Stomach (tissue), 9 donors: ENCODE results near the gene ANKRD40. TPM values are rescaled to one million over a fixed set of nuclear protein-coding genes. Genes with fewer than 3 reads are reported as not detected.

ENCODE experiments used
- DNase-seq, 2 donors: peaks; one replicate each; pipeline versions ENCODE4 v3.0.0 to v3.0.0-alpha.2; 2013 to 2019
- H3K27ac ChIP-seq, 5 donors: fragments of 200-600 bp in 4 of 5; sonication (generic) in 4 of 5; one replicate each; pipeline ENCODE4 v1.5.1; 2013 to 2019; ENCODE audit warnings: mild to moderate bottlenecking in 1 of 5, moderate library complexity in 1 of 5
- H3K27me3 ChIP-seq, 3 donors: fragments of 200-600 bp; sonication (generic); one replicate each; pipeline ENCODE4 v1.5.1; 2017 to 2019; ENCODE audit warnings: mixed run types in 1 of 3
- H3K36me3 ChIP-seq, 4 donors: fragments of 200-600 bp; sonication (generic); 1 replicate in 3 of 4; 2 replicates in 1 of 4; pipeline ENCODE4 v1.5.1; 2016 to 2019
- H3K4me1 ChIP-seq, 4 donors: fragments of 200-600 bp; sonication (generic); one replicate each; pipeline ENCODE4 v1.5.1; 2016 to 2019
- H3K4me3 ChIP-seq, 4 donors: fragments of 200-600 bp; sonication (generic) in 3 of 4; one replicate each; pipeline ENCODE4 v1.5.1; 2016 to 2019; ENCODE audit warnings: mild to moderate bottlenecking in 1 of 4
- H3K9me3 ChIP-seq, 4 donors: fragments of 200-600 bp; sonication (generic); one replicate each; pipeline ENCODE4 v1.5.1; 2016 to 2019
- EP300 ChIP-seq: sonication (generic); formaldehyde crosslinking; IDR thresholded peaks from one replicate; pipeline ENCODE4 v1.6.1; 2017; ENCODE audit warnings: antibody characterized with exemption
- POLR2A ChIP-seq, 4 donors: fragments of 450-650 bp; IDR thresholded peaks; one replicate each; pipeline ENCODE4 v1.6.1; 2016; ENCODE audit warnings: antibody characterized with exemption in 4 of 4, control low read depth in 2 of 4, mild to moderate bottlenecking in 1 of 4, moderate library complexity in 1 of 4
- POLR2AphosphoS5 ChIP-seq, 3 donors: sonication (generic); formaldehyde crosslinking; IDR thresholded peaks; one replicate each; pipeline ENCODE4 v1.6.1; 2016; ENCODE audit warnings: antibody characterized with exemption in 3 of 3
- WGBS, 5 donors: extraction: QIAGEN DNeasy Blood & Tissue Kit in 3 of 5; methylation state at CpG; one replicate each; pipeline versions ENCODE4 v1.1.5 to v1.1.7; 2013 to 2018; 5-methylcytosine and 5-hydroxymethylcytosine counted together
- intact Hi-C: fragments of 100-400 bp; cut with DNase I; formaldehyde crosslinking; loops from one replicate; pipeline ENCODE4 v1.15.1; 2023; ENCODE audit warnings: low total_unique reads
- polyA plus RNA-seq, 3 donors: library from polyadenylated mRNA; stranded (reverse); fragments of 200-250 nt; gene quantifications; one replicate each; pipeline ENCODE4 v1.2.3, GENCODE V29; 2013
- total RNA-seq, 5 donors: library from RNA; depleted of rRNA; stranded (reverse); fragments of >200 nt; gene quantifications; one replicate each; pipeline versions ENCODE4 v1.1.0 to v1.2.3, GENCODE V29; 2014 to 2016
- TF ChIP-seq, protein P1 (sequence below), 7 experiments: fragments of 450-650 bp in 4 of 7; fragments of 200-600 bp in 3 of 7; sonication (generic) in 3 of 7; IDR thresholded peaks; one replicate each; pipeline ENCODE4 v1.5.1; 2016 to 2019; ENCODE audit warnings: antibody characterized with exemption in 7 of 7, control low read depth in 2 of 7, mild to moderate bottlenecking in 1 of 7
- donor health status: healthy with polysubstance abuse.
- donor health status: Bipolar disorder and iron deficiency.
- donor health status: healthy.

Gene ANKRD40
- total and polyA plus RNA-seq, 8 donors: 7.5 to 36.6 (median 19.9) TPM

GRCh38 chr17:50685334-50685665 is 22.4 kb downstream of the ANKRD40 start:
- Histone ChIP-seq H3K4me1 (peaks cover 62 to 94% (median 78%) of the 10 kb centered on the region in 4 donors), H3K4me3 (no peak overlapping the region), H3K27me3 (no peaks in the 10 kb centered on the region), H3K27ac (peak overlapping the region in 4 of 5 donors; percentile 85 to 95 (median 88)), H3K36me3 (peaks cover 0 to 5% (median 0%) of the 10 kb centered on the region in 4 donors), H3K9me3 (no peaks in the 10 kb centered on the region)
- intact Hi-C loops: no loop called here
- no peak for DNase-seq
- 89 to 96% (median 94%) methylated on average over 1 of the region's 1 CpG for WGBS, 5 donors
- TF ChIP-seq EP300 (no peak), POLR2A (IDR thresholded peaks at IDR 0.05) (no peak), POLR2AphosphoS5 (IDR thresholded peaks at IDR 0.05) (no peak)

DNA sequence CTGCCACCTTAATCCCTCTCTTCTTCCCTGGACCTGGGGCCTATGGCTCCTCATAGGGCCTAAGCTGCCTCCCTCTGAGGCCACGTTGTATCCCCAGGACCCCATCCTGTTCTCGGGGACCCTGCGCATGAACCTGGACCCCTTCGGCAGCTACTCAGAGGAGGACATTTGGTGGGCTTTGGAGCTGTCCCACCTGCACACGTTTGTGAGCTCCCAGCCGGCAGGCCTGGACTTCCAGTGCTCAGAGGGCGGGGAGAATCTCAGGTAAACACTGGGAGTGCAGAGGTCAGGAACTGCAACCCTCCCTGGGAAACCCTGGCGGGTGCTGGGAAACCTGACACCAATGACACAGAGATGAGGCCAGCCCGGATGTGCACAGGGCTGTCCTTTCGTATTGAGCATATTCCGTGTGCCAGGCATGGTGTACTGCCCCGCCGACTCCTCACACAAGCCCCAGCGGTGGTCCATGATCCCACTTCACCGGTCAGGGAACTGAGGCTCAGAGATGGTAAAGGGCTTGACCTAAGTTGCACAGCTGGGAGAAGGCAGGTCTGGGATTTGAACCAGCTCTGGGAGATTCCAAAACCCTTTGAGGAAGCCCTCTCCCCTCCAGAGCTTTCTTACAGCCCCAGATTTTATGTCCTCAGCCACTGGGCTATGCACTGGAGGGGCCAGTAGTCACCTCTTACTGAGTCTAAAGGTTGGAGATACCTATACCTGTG is 22.9 kb downstream of the ANKRD40 start:
- intact Hi-C loops: no loop called here
- TF ChIP-seq POLR2AphosphoS5 (IDR thresholded peaks at IDR 0.05): peak in 1 of 3 donors; percentile 22
- TF ChIP-seq EP300: no peak
- H3K27ac ChIP-seq: peak overlapping the region; percentile 41 to 89 (median 66)
- H3K36me3 ChIP-seq: peaks cover 0 to 5% (median 0%) of the 10 kb centered on the region in 4 donors
- WGBS, 5 donors: 48 to 67% (median 54%) methylated on average over 15 of the region's 15 CpGs; no CpG with 5 or more reads in 1 of the 5 donors
- no peaks in the 10 kb centered on the region for H3K9me3 ChIP-seq
- H3K4me3 ChIP-seq: no peak overlapping the region
- peaks cover 57 to 89% (median 72%) of the 10 kb centered on the region in 4 donors for H3K4me1 ChIP-seq
- DNase-seq: peak; percentile 64 to 74
- no peaks in the 10 kb centered on the region for H3K27me3 ChIP-seq

DNA sequence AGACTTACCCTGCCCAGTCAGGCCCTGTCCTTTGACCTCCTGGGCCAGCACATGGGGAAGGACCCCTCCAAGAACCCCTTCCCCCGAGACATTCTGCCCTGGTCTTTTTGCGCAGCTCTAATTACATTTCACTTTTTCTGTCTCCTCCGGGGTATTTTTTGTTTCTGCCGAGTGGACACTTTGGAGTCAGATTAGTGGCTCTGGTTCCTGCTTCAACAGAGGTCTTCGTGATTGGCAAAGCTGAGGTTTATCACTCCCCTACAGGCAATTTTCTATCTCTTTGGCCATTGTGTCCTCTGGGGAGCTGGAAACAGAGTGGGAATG is 23.5 kb downstream of the ANKRD40 start:
- Histone ChIP-seq H3K4me3 (no peak overlapping the region), H3K9me3 (no peaks in the 10 kb centered on the region), H3K27me3 (no peaks in the 10 kb centered on the region), H3K27ac (peak overlapping the region; percentile 41 to 89 (median 66)), H3K36me3 (peaks cover 0 to 8% (median 2%) of the 10 kb centered on the region in 4 donors), H3K4me1 (peaks cover 52 to 84% (median 67%) of the 10 kb centered on the region in 4 donors)
- intact Hi-C loops: no loop called here
- TF ChIP-seq POLR2AphosphoS5 (IDR thresholded peaks at IDR 0.05) (no peak), POLR2A (IDR thresholded peaks at IDR 0.05) (no peak), EP300 (no peak)
- TF ChIP-seq, protein P1, sequence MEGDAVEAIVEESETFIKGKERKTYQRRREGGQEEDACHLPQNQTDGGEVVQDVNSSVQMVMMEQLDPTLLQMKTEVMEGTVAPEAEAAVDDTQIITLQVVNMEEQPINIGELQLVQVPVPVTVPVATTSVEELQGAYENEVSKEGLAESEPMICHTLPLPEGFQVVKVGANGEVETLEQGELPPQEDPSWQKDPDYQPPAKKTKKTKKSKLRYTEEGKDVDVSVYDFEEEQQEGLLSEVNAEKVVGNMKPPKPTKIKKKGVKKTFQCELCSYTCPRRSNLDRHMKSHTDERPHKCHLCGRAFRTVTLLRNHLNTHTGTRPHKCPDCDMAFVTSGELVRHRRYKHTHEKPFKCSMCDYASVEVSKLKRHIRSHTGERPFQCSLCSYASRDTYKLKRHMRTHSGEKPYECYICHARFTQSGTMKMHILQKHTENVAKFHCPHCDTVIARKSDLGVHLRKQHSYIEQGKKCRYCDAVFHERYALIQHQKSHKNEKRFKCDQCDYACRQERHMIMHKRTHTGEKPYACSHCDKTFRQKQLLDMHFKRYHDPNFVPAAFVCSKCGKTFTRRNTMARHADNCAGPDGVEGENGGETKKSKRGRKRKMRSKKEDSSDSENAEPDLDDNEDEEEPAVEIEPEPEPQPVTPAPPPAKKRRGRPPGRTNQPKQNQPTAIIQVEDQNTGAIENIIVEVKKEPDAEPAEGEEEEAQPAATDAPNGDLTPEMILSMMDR (IDR thresholded peaks at IDR 0.05): no peak
- no peak for DNase-seq
- 49 to 86% (median 71%) methylated on average over 5 of the region's 5 CpGs for WGBS, 5 donors

DNA sequence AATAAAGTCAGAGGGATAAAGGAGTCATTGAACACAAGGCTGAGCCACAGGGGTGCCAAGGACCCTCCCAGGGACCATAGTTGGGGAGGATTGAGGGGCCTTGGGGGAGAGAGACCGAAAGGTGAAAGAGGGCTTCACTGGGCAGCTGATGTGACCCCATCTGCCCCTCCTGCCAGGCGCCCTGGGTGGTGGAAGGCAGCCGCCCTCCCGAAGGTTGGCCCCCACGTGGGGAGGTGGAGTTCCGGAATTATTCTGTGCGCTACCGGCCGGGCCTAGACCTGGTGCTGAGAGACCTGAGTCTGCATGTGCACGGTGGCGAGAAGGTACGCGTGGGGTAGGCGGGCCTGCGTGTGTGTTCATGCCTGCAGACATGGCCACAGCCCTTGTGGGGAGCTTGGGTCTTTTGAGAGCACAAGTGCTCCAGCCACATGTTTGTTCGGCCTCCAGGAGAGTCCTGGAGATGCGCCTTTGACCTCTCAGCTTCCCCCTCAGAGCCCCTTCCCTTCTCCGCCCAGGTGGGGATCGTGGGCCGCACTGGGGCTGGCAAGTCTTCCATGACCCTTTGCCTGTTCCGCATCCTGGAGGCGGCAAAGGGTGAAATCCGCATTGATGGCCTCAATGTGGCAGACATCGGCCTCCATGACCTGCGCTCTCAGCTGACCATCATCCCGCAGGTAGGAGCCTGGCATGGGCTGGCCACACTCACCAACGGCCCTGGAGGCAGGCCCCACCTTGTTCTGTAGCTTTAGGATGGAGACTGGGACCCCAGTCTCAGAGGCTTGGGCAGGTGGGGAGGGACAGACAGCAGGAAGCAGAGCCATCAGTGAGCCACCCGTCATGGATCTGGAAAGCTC is 24.1 kb downstream of the ANKRD40 start:
- intact Hi-C loops: no loop called here
- 87 to 92% (median 90%) methylated on average over 25 to 28 of the region's 28 CpGs for WGBS, 5 donors
- Histone ChIP-seq H3K27ac (peak overlapping the region in 4 of 5 donors; percentile 43 to 89 (median 76)), H3K36me3 (peaks cover 0 to 11% (median 5%) of the 10 kb centered on the region in 4 donors), H3K27me3 (no peaks in the 10 kb centered on the region), H3K4me3 (no peak overlapping the region), H3K9me3 (no peaks in the 10 kb centered on the region), H3K4me1 (peaks cover 48 to 78% (median 61%) of the 10 kb centered on the region in 4 donors)
- TF ChIP-seq POLR2AphosphoS5 (IDR thresholded peaks at IDR 0.05): no peak
- TF ChIP-seq EP300: no peak
- no peak for TF ChIP-seq POLR2A (IDR thresholded peaks at IDR 0.05)
- TF ChIP-seq, protein P1 (IDR thresholded peaks at IDR 0.05): no peak
- no peak for DNase-seq

DNA sequence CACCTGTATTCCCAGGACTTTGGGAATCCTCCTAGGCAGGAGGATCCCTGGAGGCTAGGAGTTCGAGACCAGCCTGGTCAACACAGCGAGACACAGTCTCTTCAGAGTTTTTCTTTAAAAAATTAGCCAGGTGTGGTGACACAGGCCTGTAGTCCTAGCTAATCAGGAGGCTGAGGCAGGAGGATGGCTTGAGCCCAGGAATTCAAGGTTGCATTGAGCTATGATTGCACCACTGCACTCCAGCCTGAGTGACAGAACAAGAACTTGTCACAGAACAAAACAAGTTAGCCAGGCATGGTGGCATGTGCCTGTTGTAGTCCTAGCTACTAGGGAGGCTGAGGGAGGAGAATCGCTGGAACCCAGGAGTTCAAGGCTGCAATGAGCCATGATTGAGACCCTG is 24.8 kb downstream of the ANKRD40 start:
- WGBS, 5 donors: 91 to 97% (median 94%) methylated on average over 3 of the region's 3 CpGs
- intact Hi-C loops: no loop called here
- DNase-seq: no peak

More for the DNA sequence above, 24.8 kb downstream of the ANKRD40 start:
- TF ChIP-seq POLR2AphosphoS5 (IDR thresholded peaks at IDR 0.05) (no peak), EP300 (no peak), POLR2A (IDR thresholded peaks at IDR 0.05) (no peak)
- TF ChIP-seq, protein P1 (IDR thresholded peaks at IDR 0.05): no peak
- Histone ChIP-seq H3K36me3 (peaks cover 0 to 17% (median 7%) of the 10 kb centered on the region in 4 donors), H3K27me3 (no peaks in the 10 kb centered on the region), H3K9me3 (no peaks in the 10 kb centered on the region), H3K4me1 (peaks cover 45 to 71% (median 57%) of the 10 kb centered on the region in 4 donors), H3K4me3 (no peak overlapping the region), H3K27ac (peak overlapping the region in 2 of 5 donors; percentile 16 to 89)
